ENCODE measurements around the gene FER1L5.

The FER1L5 gene

GRCh38 chr2:96751800-96752199, 109.2 kb downstream of the FER1L5 start:
- DNase-seq (ENCODE audit: low read depth): no peak
- no peak for TF ChIP-seq CTCF (IDR thresholded peaks at IDR 0.05; ENCODE audit: control insufficient read depth, insufficient read depth, low read depth, low read length, missing control alignments)
- H3K4me3 ChIP-seq (ENCODE audit: control insufficient read depth, low read depth, low read length): no peak overlapping the region

GRCh38 chr2:96753661-96754282, 111.2 kb downstream of the FER1L5 start:
- no peak overlapping the region for H3K4me3 ChIP-seq (ENCODE audit: control insufficient read depth, low read depth, low read length)
- TF ChIP-seq CTCF (IDR thresholded peaks at IDR 0.05; ENCODE audit: control insufficient read depth, insufficient read depth, low read depth, low read length, missing control alignments): no peak
- no peak for DNase-seq (ENCODE audit: low read depth)

- no peak for TF ChIP-seq CTCF (IDR thresholded peaks at IDR 0.05; ENCODE audit: control insufficient read depth, insufficient read depth, low read depth, low read length, missing control alignments)
- no peak for DNase-seq (ENCODE audit: low read depth)
- H3K4me3 ChIP-seq (ENCODE audit: control insufficient read depth, low read depth, low read length): no peak overlapping the region
Measured at GRCh38 chr2:96754317-96754716, 111.8 kb downstream of the FER1L5 start.

All from AG09309 (cell line).